DMS53 (cell line): ENCODE data around the gene RTL10.
A peak's percentile ranks its signal among the peaks of the same experiment; 100 is the strongest.

ENCODE experiments used
- DNase-seq: peaks from one replicate; lab custom pipeline; 2025; lab: John Stamatoyannopoulos, UW

The RTL10 gene

GRCh38 chr22:19862619-19863246, 8.1 kb upstream of the RTL10 start:
- DNase-seq = no peak

- DNase-seq = no peak
Observed at GRCh38 chr22:19859861-19860510, 5.3 kb upstream of the RTL10 start.

- DNase-seq = no peak
Observed at GRCh38 chr22:19857382-19857781, 2.7 kb upstream of the RTL10 start.

- peak; percentile 79 for DNase-seq
Observed at GRCh38 chr22:19855504-19856409, 1.1 kb upstream of the RTL10 start.

GRCh38 chr22:19853879-19854777, 546 bp downstream of the RTL10 start:
- peak; percentile 39 for DNase-seq

- DNase-seq = no peak
Observed at GRCh38 chr22:19853058-19853878, 1.4 kb downstream of the RTL10 start.

GRCh38 chr22:19852177-19852781, 2.4 kb downstream of the RTL10 start:
- no peak for DNase-seq

GRCh38 chr22:19851291-19852176, 3.1 kb downstream of the RTL10 start:
- DNase-seq = no peak

GRCh38 chr22:19850763-19851109, 3.9 kb downstream of the RTL10 start:
- DNase-seq = no peak

GRCh38 chr22:19849835-19850762, 4.6 kb downstream of the RTL10 start:
- peak; percentile 13 for DNase-seq

- DNase-seq = peak; percentile 70
Observed at GRCh38 chr22:19848298-19849224, 6.1 kb downstream of the RTL10 start.

GRCh38 chr22:19847345-19847632, 7.4 kb downstream of the RTL10 start:
- DNase-seq = no peak

- DNase-seq = no peak
Observed at GRCh38 chr22:19846620-19847344, 7.9 kb downstream of the RTL10 start.

- DNase-seq = no peak
Observed at GRCh38 chr22:19845054-19845722, 9.5 kb downstream of the RTL10 start.

- no peak for DNase-seq
Observed at GRCh38 chr22:19844377-19845053, 10.2 kb downstream of the RTL10 start.
